Endothelial cell of umbilical vein (primary cell): ENCODE measurements around the gene RINT1. TPM values are rescaled to one million over a fixed set of nuclear protein-coding genes. Genes with fewer than 3 reads are reported as not detected.

Experiments
- BruUV-seq: library from RNA; stranded (reverse); fragments of 400-500 nt; replicated peaks from 2 replicates; lab custom pipeline; 2021; lab: Mats Ljungman, UMichigan
- CTCF ChIA-PET: fragments of 300-600, 350-600 bp; sonication (Branson Sonifier 250); formaldehyde crosslinking; loops from one replicate; lab custom pipeline; 2021; ENCODE audit warnings: antibody characterized with exemption, inconsistent platforms; lab: Charles Lee
- POLR2A ChIA-PET: fragments of 300-600, 350-600 bp; sonication (Branson Sonifier 250); formaldehyde crosslinking; loops from one replicate; lab custom pipeline; 2021; ENCODE audit warnings: antibody characterized with exemption, inconsistent platforms; lab: Charles Lee
- DNase-seq: peaks from one replicate; pipeline ENCODE4 v3.0.0-alpha.2; 2011; ENCODE audit warnings: low read depth, low spot score
- FAIRE-seq: peaks from 2 replicates; lab custom pipeline; 2011; peaks lifted over from hg19 to GRCh38; lab: Jason Lieb, UNC
- H2AFZ ChIP-seq: 2 replicates; pipeline ENCODE4 v1.6.0; 2012; ENCODE audit warnings: low read depth, low read length, control low read depth, inconsistent platforms
- H3K27ac ChIP-seq: 2 replicates; pipeline ENCODE4 v1.5.1; 2011; ENCODE audit warnings: low read depth, mild to moderate bottlenecking, control low read depth, low read length, moderate library complexity; ENCODE audit not compliant: insufficient read depth
- H3K27me3 ChIP-seq, 2 experiments: 2 replicates each; pipeline versions ENCODE4 v1.6.0 to v1.6.1; 2011; ENCODE audit warnings: low read length in 2 of 2, mixed read lengths in 1 of 2; ENCODE audit not compliant: control insufficient read depth in 2 of 2, insufficient read depth in 2 of 2
- H3K36me3 ChIP-seq, 2 experiments: 2 replicates in 1 of 2; 3 replicates in 1 of 2; pipeline ENCODE4 v1.5.1; 2011; ENCODE audit warnings: low read length in 2 of 2, mild to moderate bottlenecking in 1 of 2, moderate library complexity in 1 of 2; ENCODE audit not compliant: control insufficient read depth in 2 of 2, insufficient read depth in 2 of 2; ENCODE audit errors: extremely low read depth in 1 of 2
- H3K4me1 ChIP-seq: 3 replicates; pipeline ENCODE4 v1.5.1; 2011; ENCODE audit warnings: mild to moderate bottlenecking, low read length; ENCODE audit not compliant: control insufficient read depth, insufficient read depth; ENCODE audit errors: extremely low read depth
- H3K4me2 ChIP-seq: 2 replicates; pipeline ENCODE4 v1.6.1; 2011; ENCODE audit warnings: low read length, control low read depth, mixed read lengths; ENCODE audit not compliant: insufficient read depth
- H3K4me3 ChIP-seq, 3 experiments: fragments of 200-600 bp in 1 of 3; sonication (generic), shearing (Covaris generic) in 1 of 3; replicated peaks in 1 of 3; 2 replicates each; pipeline ENCODE4 v1.5.1; 2011 to 2016; ENCODE audit warnings: control low read depth in 3 of 3, low read length in 3 of 3, mild to moderate bottlenecking in 2 of 3, inconsistent platforms in 1 of 3, low read depth in 1 of 3, moderate library complexity in 1 of 3; ENCODE audit not compliant: insufficient read depth in 1 of 3
- H3K79me2 ChIP-seq: 2 replicates; pipeline ENCODE4 v1.6.0; 2012; ENCODE audit warnings: low read length, inconsistent platforms; ENCODE audit not compliant: control insufficient read depth, insufficient read depth
- H3K9ac ChIP-seq: replicated peaks from 2 replicates; pipeline ENCODE3; 2011; ENCODE audit warnings: low read length, control low read depth; ENCODE audit not compliant: insufficient read depth; ENCODE audit errors: extremely low read depth
- H3K9me1 ChIP-seq: replicated peaks from 3 replicates; pipeline ENCODE4 v1.6.0; 2011; ENCODE audit warnings: mild to moderate bottlenecking, low read length; ENCODE audit not compliant: control insufficient read depth, insufficient read depth; ENCODE audit errors: extremely low read depth
- H3K9me3 ChIP-seq: replicated peaks from 2 replicates; pipeline ENCODE4 v1.5.1; 2012; ENCODE audit warnings: low read length, inconsistent platforms; ENCODE audit not compliant: control insufficient read depth, insufficient read depth
- H4K20me1 ChIP-seq: replicated peaks from 2 replicates; pipeline ENCODE3; 2011; ENCODE audit warnings: mild to moderate bottlenecking, low read length; ENCODE audit not compliant: control insufficient read depth, insufficient read depth; ENCODE audit errors: extremely low read depth
- CTCF ChIP-seq, 2 donors: IDR thresholded peaks; 1 replicate in 1 of 2; 2 replicates in 1 of 2; pipeline ENCODE4 v1.5.1; 2011; ENCODE audit warnings: low read length in 2 of 2, mild to moderate bottlenecking in 2 of 2, moderate library complexity in 2 of 2, control low read depth in 1 of 2, inconsistent platforms in 1 of 2, low read depth in 1 of 2; ENCODE audit not compliant: insufficient read depth in 1 of 2; ENCODE audit errors: extremely low read depth in 1 of 2
- EZH2 ChIP-seq: IDR thresholded peaks from 2 replicates; pipeline ENCODE4 v1.6.1; 2012; ENCODE audit warnings: borderline replicate concordance, low read depth, mild to moderate bottlenecking, moderate library complexity, low read length, inconsistent platforms; ENCODE audit not compliant: severe bottlenecking
- MYC ChIP-seq: IDR thresholded peaks from one replicate; pipeline ENCODE4 v1.6.1; 2011; ENCODE audit warnings: mild to moderate bottlenecking, low read depth, low read length
- dilution Hi-C: fragments of 300-500 bp; cut with MboI; formaldehyde crosslinking; loops from one replicate; pipeline ENCODE4 v1.15.0; 2019; ENCODE audit warnings: low sequenced_read_pairs; ENCODE audit not compliant: extremely low pct_ligation_motif_present
- intact Hi-C: fragments of 100-400 bp; cut with micrococcal nuclease; formaldehyde crosslinking; loops from one replicate; pipeline ENCODE4 v1.10.0; 2022
- polyA plus RNA-seq, 4 experiments: library from polyadenylated mRNA; depleted of rRNA in 3 of 4; stranded (reverse) in 3 of 4; unstranded in 1 of 4; fragments of >200 nt; gene quantifications; 2 replicates each; pipeline versions ENCODE4 v1.2.1 to v1.2.3, GENCODE V29; 2011 to 2012; ENCODE audit warnings: missing spikeins in 1 of 4
- total RNA-seq: library from RNA; stranded (reverse); gene quantifications from 2 replicates; pipeline ENCODE4 v1.2.3, GENCODE V29; 2021

Gene RINT1
- total and polyA plus RNA-seq, 2 donors (not counting 3 experiments of a cell fraction or from before 2014, with no cell fraction given), result 10.8 to 23.4 TPM

- Histone ChIP-seq H4K20me1 (no peaks in the 10 kb centered on the region), H3K9me1 (no peaks in the 10 kb centered on the region), H3K79me2 (no peaks in the 10 kb centered on the region), H3K4me1 (no peaks in the 10 kb centered on the region), H3K36me3 (no peaks in the 10 kb centered on the region), H3K27me3 (peaks cover 0 to 4% of the 10 kb centered on the region in 2 experiments), H3K9ac (no peak overlapping the region), H3K27ac (no peak overlapping the region), H2AFZ (no peak overlapping the region), H3K4me2 (no peak overlapping the region), H3K4me3 (no peak overlapping the region), H3K9me3 (no peaks in the 10 kb centered on the region)
- POLR2A ChIA-PET, result no interaction called here
- TF ChIP-seq CTCF (IDR thresholded peaks at IDR 0.05; ENCODE audit: extremely low read depth in 1 of 2, insufficient read depth in 1 of 2, low read depth in 1 of 2, low read length in 2 of 2) (no peak), EZH2 (no peak), MYC (no peak)
- CTCF ChIA-PET, result interaction anchor here (0.6 to 1.8 kb wide), 2 partner anchors 13 to 118 kb away, joined by 3 to 5 read pairs; no protein-coding TSS in a partner anchor
- FAIRE-seq (no peak), DNase-seq (no peak)
- no TSS peak for BruUV-seq
- dilution Hi-C loops (no loop called here), intact Hi-C loops (no loop called here)
Measured at GRCh38 chr7:105602325-105603305, 70.6 kb downstream of the RINT1 start.
